Measurements from ENCODE around the gene KLHDC7A.

GRCh38 chr1:18512883-18513282 is 32.2 kb downstream of the KLHDC7A start:
- TF ChIP-seq POLR2AphosphoS5 (IDR thresholded peaks at IDR 0.05; ENCODE audit: low read depth, low read length), result no peak
- no peak for TF ChIP-seq POLR2A (IDR thresholded peaks at IDR 0.05; ENCODE audit: low read depth, low read length)
- no peak for TF ChIP-seq TAF1 (IDR thresholded peaks at IDR 0.05; ENCODE audit: borderline replicate concordance, low read depth, low read length)
